GM12878 (cell line): ENCODE results near the gene IRGM. TPM values are rescaled to one million over a fixed set of nuclear protein-coding genes. Genes with fewer than 3 reads are reported as not detected.
"Not testable (repeated sequence)": the region's sequence is repeated elsewhere in the genome, so short reads cannot be mapped to it uniquely, and the experiment has no call there.

Experiments used
- ATAC-seq: fragments of 200-7000 bp; cut with Tn5 transposase; 3 replicates; pipeline ENCODE4 v1.9.1; 2020; ENCODE audit warnings: mild to moderate bottlenecking, moderate library complexity
- BruUV-seq: library from RNA; stranded (reverse); fragments of 400-500 nt; replicated peaks from 2 replicates; lab custom pipeline; 2021; lab: Mats Ljungman, UMichigan
- CTCF ChIA-PET: fragments of 300-600 bp; sonication (Branson Sonifier 250); formaldehyde crosslinking; extraction: SDS; loops from one replicate; lab custom pipeline; 2021; ENCODE audit warnings: inconsistent platforms; lab: Yijun Ruan, JAX
- POLR2A ChIA-PET: fragments of 350-600 bp; formaldehyde crosslinking; extraction: SDS; loops from one replicate; lab custom pipeline; 2021; ENCODE audit warnings: inconsistent platforms; lab: Charles Lee
- RAD21 ChIA-PET: fragments of 300-600 bp; sonication (Branson Sonifier 250); formaldehyde crosslinking; loops from one replicate; lab custom pipeline; 2023; ENCODE audit warnings: antibody characterized with exemption; ENCODE audit not compliant: unreplicated experiment; lab: Charles Lee
- SMC1A ChIA-PET: fragments of 300-600 bp; sonication (Branson Sonifier 250); formaldehyde crosslinking; loops from one replicate; lab custom pipeline; 2023; ENCODE audit not compliant: unreplicated experiment, uncharacterized antibody; lab: Charles Lee
- DNase-seq: peaks from one replicate; pipeline ENCODE4 v3.0.0-alpha.2; 2011; ENCODE audit warnings: low read depth, low spot score
- FAIRE-seq: peaks from 3 replicates; lab custom pipeline; 2011; peaks lifted over from hg19 to GRCh38; lab: Jason Lieb, UNC
- H2AFZ ChIP-seq: 2 replicates; pipeline ENCODE4 v1.6.0; 2011; ENCODE audit warnings: low read depth, low read length, control low read depth; ENCODE audit not compliant: control insufficient read depth
- H3K27ac ChIP-seq: 2 replicates; pipeline ENCODE4 v1.5.1; 2011; ENCODE audit warnings: control low read depth; ENCODE audit not compliant: control insufficient read depth, insufficient read depth
- H3K27me3 ChIP-seq, 2 experiments: replicated peaks in 1 of 2; 2 replicates each; pipeline versions ENCODE4 v1.6.0 to v1.6.1; 2011; ENCODE audit warnings: low read length in 1 of 2; ENCODE audit not compliant: control insufficient read depth in 2 of 2, insufficient read depth in 2 of 2
- H3K36me3 ChIP-seq, 2 experiments: 2 replicates each; pipeline ENCODE4 v1.5.1; 2011; ENCODE audit warnings: low read length in 1 of 2; ENCODE audit not compliant: control insufficient read depth in 2 of 2, insufficient read depth in 2 of 2
- H3K4me1 ChIP-seq: 2 replicates; pipeline ENCODE4 v1.6.1; 2011; ENCODE audit warnings: mild to moderate bottlenecking, low read length, moderate library complexity, mixed read lengths; ENCODE audit not compliant: control insufficient read depth, insufficient read depth
- H3K4me2 ChIP-seq: 2 replicates; pipeline ENCODE4 v1.6.0; 2011; ENCODE audit warnings: control low read depth; ENCODE audit not compliant: control insufficient read depth, insufficient read depth
- H3K4me3 ChIP-seq: fragments of 200-600 bp; sonication (generic); 2 replicates; pipeline ENCODE4 v1.5.1; 2016
- H3K79me2 ChIP-seq: 2 replicates; pipeline ENCODE4 v1.6.0; 2011; ENCODE audit warnings: low read length; ENCODE audit not compliant: control insufficient read depth, insufficient read depth
- H3K9ac ChIP-seq: 2 replicates; pipeline ENCODE4 v1.8.0; 2011; ENCODE audit warnings: low read length, control low read depth, mixed read lengths; ENCODE audit not compliant: control insufficient read depth, insufficient read depth
- H3K9me3 ChIP-seq: replicated peaks from 3 replicates; pipeline ENCODE4 v1.5.1; 2011; ENCODE audit warnings: mild to moderate bottlenecking, low read length; ENCODE audit not compliant: control insufficient read depth, insufficient read depth
- H4K20me1 ChIP-seq: 2 replicates; pipeline ENCODE4 v1.6.0; 2011; ENCODE audit not compliant: control insufficient read depth, insufficient read depth
- BCLAF1 ChIP-seq: fragments of 450-650 bp; IDR thresholded peaks from 2 replicates; pipeline ENCODE4 v1.6.1; 2017; ENCODE audit warnings: antibody characterized with exemption, mild to moderate bottlenecking, moderate library complexity
- CEBPB ChIP-seq, 2 experiments: fragments of 150-350 bp in 1 of 2; IDR thresholded peaks; 2 replicates each; pipeline ENCODE4 v1.6.1; 2012 to 2014; ENCODE audit warnings: low read depth in 2 of 2, low read length in 2 of 2, borderline replicate concordance in 1 of 2, inconsistent platforms in 1 of 2
- IKZF1 ChIP-seq: fragments of 450-650 bp; conservative IDR thresholded peaks from 2 replicates; pipeline ENCODE4 v1.6.1; 2017; ENCODE audit warnings: antibody characterized with exemption, mild to moderate bottlenecking
- KLF5 ChIP-seq: fragments of 450-650 bp; IDR thresholded peaks from 2 replicates; pipeline ENCODE4 v1.6.1; 2014; ENCODE audit warnings: mild to moderate bottlenecking; ENCODE audit not compliant: partially characterized antibody
- SPI1 ChIP-seq: IDR thresholded peaks from 2 replicates; pipeline ENCODE4 v1.6.1; 2011; ENCODE audit warnings: low read depth, mild to moderate bottlenecking, low read length, moderate library complexity, borderline replicate concordance; ENCODE audit not compliant: insufficient read depth
- WGBS: methylation state at CpG from one replicate; pipeline ENCODE4 v1.1.6; 2016; ENCODE audit warnings: low lambda C conversion rate; ENCODE audit not compliant: insufficient replicate concordance, insufficient coverage; ENCODE audit errors: missing lambda C conversion rate; 5-methylcytosine and 5-hydroxymethylcytosine counted together
- in situ Hi-C: fragments of 300-500 bp; cut with MboI; formaldehyde crosslinking; loops from 9 replicates; pipeline ENCODE4 v1.14.3; 2018; ENCODE audit warnings: mixed read lengths
- intact Hi-C: fragments of 100-400 bp; cut with micrococcal nuclease; formaldehyde crosslinking; loops from one replicate; pipeline ENCODE4 v1.14.2; 2022; ENCODE audit not compliant: unreplicated experiment
- polyA plus RNA-seq, 11 experiments: library from polyadenylated mRNA; depleted of rRNA in 4 of 11; unstranded in 6 of 11; stranded (reverse) in 5 of 11; fragments of >200 nt; fragmentation: Nextera tagmentation in 4 of 11; fragmentation: Illumina TruSeq in 1 of 11; extraction: Ambion mirVana in 4 of 11; extraction: Trizol in 1 of 11; gene quantifications; 1 replicate in 1 of 11; 2 replicates in 10 of 11; pipeline versions ENCODE4 v1.2.1 to v1.2.3, GENCODE V29; 2011 to 2016; ENCODE audit warnings: inconsistent platforms in 2 of 11, missing spikeins in 2 of 11, low read depth in 1 of 11
- total RNA-seq, 4 experiments: library from RNA; depleted of rRNA in 3 of 4; stranded (reverse); fragments of >200 nt in 3 of 4; fragmentation: Illumina TruSeq in 1 of 4; extraction: Trizol in 1 of 4; gene quantifications; 2 replicates each; pipeline versions ENCODE4 v1.2.1 to v1.2.3, GENCODE V29; 2013 to 2021

The IRGM gene
- total and polyA plus RNA-seq, 10 of the 15 experiments (the other 5 are each of a cell fraction or from before 2014, with no cell fraction given), result 0.11 to 0.38 (median 0.27) TPM; not detected in 2

- no peak for TF ChIP-seq KLF5
- TF ChIP-seq IKZF1, result 0 out of 2 replicates have a peak, but pooled peaks have one; percentile 16
- no peak for TF ChIP-seq BCLAF1
- no peak for TF ChIP-seq CEBPB (IDR thresholded peaks at IDR 0.05; ENCODE audit: borderline replicate concordance in 1 of 2, low read depth in 2 of 2, low read length in 2 of 2)
- peak; percentile 78 for TF ChIP-seq SPI1
Observed at GRCh38 chr5:150853561-150853960, 7.2 kb downstream of the IRGM start (continued).

- H3K27me3 ChIP-seq, H3K4me1 ChIP-seq, H2AFZ ChIP-seq, FAIRE-seq, DNase-seq, in situ Hi-C loops, CTCF ChIA-PET, H3K79me2 ChIP-seq, H3K9me3 ChIP-seq, ATAC-seq, SMC1A ChIA-PET, RAD21 ChIA-PET, H3K9ac ChIP-seq, BruUV-seq, H4K20me1 ChIP-seq, H3K27ac ChIP-seq, H3K4me2 ChIP-seq, H3K4me3 ChIP-seq, intact Hi-C loops, H3K36me3 ChIP-seq: not testable (repeated sequence)
- POLR2A ChIA-PET, result interaction anchor here (0.6 kb wide), 1 partner anchor 257 kb away, joined by 5 read pairs; no protein-coding TSS in a partner anchor
- WGBS, result 30% methylated on average over 3 of the region's 3 CpGs
Observed at GRCh38 chr5:150856700-150857099, 10.4 kb downstream of the IRGM start.
